Pancreas (tissue), 10 donors: ENCODE results near the gene SLC5A6. TPM values are rescaled to one million over a fixed set of nuclear protein-coding genes. Genes with fewer than 3 reads are reported as not detected.

ENCODE experiments used
- ATAC-seq, 4 donors: fragments of 200-7000 bp; cut with Tn5 transposase; one replicate each; pipeline versions ENCODE4 v1.8.0 to v1.9.1; 2020; ENCODE audit warnings: mild to moderate bottlenecking in 4 of 4, moderate library complexity in 4 of 4
- DNase-seq, 6 donors: peaks; one replicate each; pipeline ENCODE4 v3.0.0-alpha.2; 2020
- FAIRE-seq: peaks from 2 replicates; lab custom pipeline; 2012; peaks lifted over from hg19 to GRCh38; lab: Jason Lieb, UNC
- H3K27ac ChIP-seq, 4 donors: fragments of 200-600 bp; sonication (generic); 1 replicate in 3 of 4; 2 replicates in 1 of 4; pipeline versions ENCODE4 v1.5.0 to v1.8.0; 2020
- H3K27me3 ChIP-seq, 4 donors: fragments of 200-600 bp; one replicate each; pipeline ENCODE4 v1.8.0; 2021
- H3K36me3 ChIP-seq, 3 donors: fragments of 200-600 bp; sonication (generic) in 1 of 3; one replicate each; pipeline versions ENCODE4 v1.5.0 to v1.8.0; 2020 to 2021
- H3K4me1 ChIP-seq, 3 donors: fragments of 200-600 bp; one replicate each; pipeline ENCODE4 v1.8.0; 2021
- H3K4me3 ChIP-seq, 4 donors: fragments of 200-600 bp; sonication (generic) in 2 of 4; one replicate each; pipeline versions ENCODE4 v1.5.0 to v1.8.0; 2020 to 2021
- H3K9me3 ChIP-seq, 4 donors: fragments of 200-600 bp; one replicate each; pipeline ENCODE4 v1.8.0; 2021
- WGBS, 2 donors: extraction: QIAGEN DNeasy Blood & Tissue Kit; methylation state at CpG; one replicate each; pipeline ENCODE4 v1.1.7; 2013; 5-methylcytosine and 5-hydroxymethylcytosine counted together
- intact Hi-C, 3 donors: fragments of 100-400 bp; cut with DNase I; formaldehyde crosslinking; loops; one replicate each; pipeline versions ENCODE4 v1.11.1 to v1.14.2; 2022
- polyA plus RNA-seq, 2 donors: library from polyadenylated mRNA; stranded (reverse); fragments of 200-250 nt; gene quantifications; one replicate each; pipeline ENCODE4 v1.2.3, GENCODE V29; 2013
- total RNA-seq, 6 donors: library from RNA; stranded (reverse); fragmentation: NEBNext Ultra II Directional in 4 of 6; extraction: Animal tissue kit (Norgen Biotek cat#: 25700) in 4 of 6; gene quantifications; one replicate each; pipeline versions ENCODE4 v1.2.1 to v1.2.4, GENCODE V29; 2021 to 2023
- TF ChIP-seq, protein P1 (sequence below), 4 donors: fragments of 200-600 bp; sonication (generic) in 3 of 4; IDR thresholded peaks; one replicate each; pipeline versions ENCODE4 v1.5.0 to v1.8.0; 2021; ENCODE audit warnings: antibody characterized with exemption in 4 of 4
- donor health status: healthy with polysubstance abuse.
- donor health status: DM: no; HTN: no; CAD: no; lungs with moderate emphysema.
- donor health status: DM: no; HTN: no; CAD: no.
- donor health status: control.
- donor health status: control.
- donor health status: Bipolar disorder and iron deficiency.
- donor health status: DM: yes; HTN: yes; CAD: no.
- donor health status: DM: no; HTN: no; CAD: no.
- donor health status: DM: no; HTN: no; CAD: no.
- donor health status: DM: yes; HTN: yes; CAD: no.

The SLC5A6 gene
- total and polyA plus RNA-seq, 8 donors = 8.3 to 15.3 (median 14.7) TPM

DNA sequence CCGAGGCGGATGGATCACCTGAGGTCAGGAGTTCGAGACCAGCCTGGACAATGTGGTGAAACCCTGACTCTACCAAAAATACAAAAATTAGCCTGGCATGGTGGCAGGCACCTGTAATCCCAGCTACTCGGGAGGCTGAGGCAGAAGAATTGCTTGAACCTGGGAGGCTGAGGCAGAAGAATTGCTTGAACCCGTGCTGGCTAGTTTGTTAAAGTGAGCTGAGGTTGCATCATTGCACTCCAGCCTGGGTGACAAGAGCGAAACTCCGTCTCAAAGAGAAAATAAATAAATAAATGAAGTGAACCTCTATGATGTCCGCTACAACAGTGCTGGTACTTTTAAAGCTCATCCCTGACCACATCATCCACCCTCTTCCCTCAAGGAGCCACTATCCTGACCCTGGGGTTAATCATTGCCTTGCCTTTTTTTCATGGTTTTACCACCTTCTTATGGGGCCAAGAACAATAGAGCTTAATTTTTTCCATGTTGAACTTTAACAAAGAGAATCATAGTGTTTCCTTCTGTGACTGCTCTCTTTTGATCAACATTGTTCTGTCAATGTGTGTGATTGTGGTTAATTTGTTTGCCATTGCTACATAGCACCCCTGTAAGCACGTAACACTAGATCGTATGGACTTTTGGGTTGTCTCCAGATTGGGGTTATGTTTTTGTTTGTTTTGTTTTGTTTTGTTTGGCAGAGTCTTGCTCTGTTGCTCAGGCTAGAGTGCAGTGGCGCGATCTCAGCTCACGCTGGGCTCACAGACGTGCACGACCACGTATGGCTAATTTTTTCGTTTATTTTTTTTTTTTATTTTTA, 17.3 kb downstream of the SLC5A6 start:
- DNase-seq (no peak), FAIRE-seq (no peak), ATAC-seq (peak; percentile 46 to 84 (median 74))
- Histone ChIP-seq H3K4me1 (peaks cover 0 to 4% (median 0%) of the 10 kb centered on the region in 3 donors), H3K4me3 (no peak overlapping the region), H3K36me3 (no peaks in the 10 kb centered on the region), H3K9me3 (no peaks in the 10 kb centered on the region), H3K27me3 (no peaks in the 10 kb centered on the region), H3K27ac (no peak overlapping the region)
- TF ChIP-seq, protein P1, sequence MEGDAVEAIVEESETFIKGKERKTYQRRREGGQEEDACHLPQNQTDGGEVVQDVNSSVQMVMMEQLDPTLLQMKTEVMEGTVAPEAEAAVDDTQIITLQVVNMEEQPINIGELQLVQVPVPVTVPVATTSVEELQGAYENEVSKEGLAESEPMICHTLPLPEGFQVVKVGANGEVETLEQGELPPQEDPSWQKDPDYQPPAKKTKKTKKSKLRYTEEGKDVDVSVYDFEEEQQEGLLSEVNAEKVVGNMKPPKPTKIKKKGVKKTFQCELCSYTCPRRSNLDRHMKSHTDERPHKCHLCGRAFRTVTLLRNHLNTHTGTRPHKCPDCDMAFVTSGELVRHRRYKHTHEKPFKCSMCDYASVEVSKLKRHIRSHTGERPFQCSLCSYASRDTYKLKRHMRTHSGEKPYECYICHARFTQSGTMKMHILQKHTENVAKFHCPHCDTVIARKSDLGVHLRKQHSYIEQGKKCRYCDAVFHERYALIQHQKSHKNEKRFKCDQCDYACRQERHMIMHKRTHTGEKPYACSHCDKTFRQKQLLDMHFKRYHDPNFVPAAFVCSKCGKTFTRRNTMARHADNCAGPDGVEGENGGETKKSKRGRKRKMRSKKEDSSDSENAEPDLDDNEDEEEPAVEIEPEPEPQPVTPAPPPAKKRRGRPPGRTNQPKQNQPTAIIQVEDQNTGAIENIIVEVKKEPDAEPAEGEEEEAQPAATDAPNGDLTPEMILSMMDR (IDR thresholded peaks at IDR 0.05) = no peak
- WGBS, 2 donors = 45% methylated on average over 17 of the region's 17 CpGs
- intact Hi-C loops = loop anchor here in 1 of 3 donors (10.0 kb wide), 1 partner anchor 100 kb away; no protein-coding TSS in a partner anchor

GRCh38 chr2:27191070-27191829, 20.8 kb downstream of the SLC5A6 start:
- DNase-seq = no peak
- no peak overlapping the region for H3K27ac ChIP-seq
- H3K27me3 ChIP-seq = no peaks in the 10 kb centered on the region
- ATAC-seq = peak in 3 of 4 donors; percentile 63 to 76 (median 72)
- 30 to 31% methylated on average over 8 of the region's 8 CpGs for WGBS, 2 donors
- H3K9me3 ChIP-seq = no peaks in the 10 kb centered on the region
- intact Hi-C loops = loop anchor here in 1 of 3 donors (10.0 kb wide), 1 partner anchor 96 kb away; no protein-coding TSS in a partner anchor
- H3K36me3 ChIP-seq = no peaks in the 10 kb centered on the region
- FAIRE-seq = no peak
- H3K4me3 ChIP-seq = no peak overlapping the region
- TF ChIP-seq, protein P1 (IDR thresholded peaks at IDR 0.05) = peak in 3 of 4 donors; percentile 17 to 25 (median 24)
- peaks cover 0 to 4% (median 0%) of the 10 kb centered on the region in 3 donors for H3K4me1 ChIP-seq

DNA sequence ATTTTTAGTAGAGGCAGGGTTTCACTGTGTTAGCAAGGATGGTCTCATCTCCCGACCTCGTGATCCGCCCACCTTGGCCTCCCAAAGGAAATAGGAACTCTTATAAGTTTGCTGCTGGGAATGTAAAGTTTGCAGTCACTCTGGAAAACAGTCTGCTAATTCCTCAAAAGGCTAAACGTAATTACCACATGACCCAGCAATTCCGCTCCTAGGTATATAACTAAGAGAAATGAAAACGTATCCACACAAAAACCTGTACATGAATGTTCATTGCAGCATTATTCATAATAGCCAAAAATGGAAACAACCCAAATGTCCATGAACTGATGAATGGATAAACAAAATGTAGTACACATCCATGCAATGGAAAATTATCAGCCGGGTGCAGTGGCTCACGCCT, 22.1 kb downstream of the SLC5A6 start:
- Histone ChIP-seq H3K4me3 (no peak overlapping the region), H3K4me1 (peaks cover 0 to 2% (median 0%) of the 10 kb centered on the region in 3 donors), H3K9me3 (no peaks in the 10 kb centered on the region), H3K27ac (no peak overlapping the region), H3K36me3 (no peaks in the 10 kb centered on the region), H3K27me3 (no peaks in the 10 kb centered on the region)
- intact Hi-C loops = loop anchor here in 1 of 3 donors (10.0 kb wide), 1 partner anchor 95 kb away; no protein-coding TSS in a partner anchor
- ATAC-seq (no peak), FAIRE-seq (no peak), DNase-seq (no peak)
- 77 to 81% methylated on average over 8 of the region's 8 CpGs for WGBS, 2 donors
- TF ChIP-seq, protein P1 (IDR thresholded peaks at IDR 0.05) = no peak

GRCh38 chr2:27186613-27187345, 25.3 kb downstream of the SLC5A6 start:
- FAIRE-seq (no peak), DNase-seq (no peak), ATAC-seq (no peak)
- Histone ChIP-seq H3K27me3 (no peaks in the 10 kb centered on the region), H3K4me1 (no peaks in the 10 kb centered on the region), H3K4me3 (no peak overlapping the region), H3K9me3 (no peaks in the 10 kb centered on the region), H3K36me3 (no peaks in the 10 kb centered on the region), H3K27ac (no peak overlapping the region)
- intact Hi-C loops = no loop called here
- WGBS, 2 donors = 55 to 65% methylated on average over 6 of the region's 6 CpGs
- TF ChIP-seq, protein P1 (IDR thresholded peaks at IDR 0.05) = no peak
